ENCODE results near the gene SBF2. TPM values are rescaled to one million over a fixed set of nuclear protein-coding genes. Genes with fewer than 3 reads are reported as not detected.

The SBF2 gene
- total and polyA plus RNA-seq, 2 donors (not counting 3 experiments of a cell fraction or from before 2014, with no cell fraction given): 15.4 to 42.4 TPM

GRCh38 chr11:9752091-9752490 is 541.9 kb downstream of the SBF2 start:
- no peaks in the 10 kb centered on the region for H3K9me3 ChIP-seq (replicated peaks; ENCODE audit: control insufficient read depth, insufficient read depth, low read length)
- no peak overlapping the region for H3K4me3 ChIP-seq (replicated peaks in 1 of 3; ENCODE audit: insufficient read depth in 1 of 3, low read depth in 1 of 3, low read length in 3 of 3)
- TF ChIP-seq GATA2 (IDR thresholded peaks at IDR 0.05; ENCODE audit: insufficient read depth, insufficient read length, low read depth, low read length): no peak
- no peak for TF ChIP-seq MYC (IDR thresholded peaks at IDR 0.05; ENCODE audit: low read depth, low read length)
- no peak for TF ChIP-seq JUN (IDR thresholded peaks at IDR 0.05; ENCODE audit: borderline replicate concordance, insufficient read depth, insufficient read length, low read depth)
- no peak for TF ChIP-seq EZH2 (IDR thresholded peaks at IDR 0.05; ENCODE audit: borderline replicate concordance, low read depth, low read length, severe bottlenecking)
- TF ChIP-seq FOS (IDR thresholded peaks at IDR 0.05; ENCODE audit: borderline replicate concordance, insufficient read depth, low read length): no peak
- no peak for TF ChIP-seq POLR2A (IDR thresholded peaks at IDR 0.05; ENCODE audit: low read depth, low read length)
- TF ChIP-seq POLR2AphosphoS5 (IDR thresholded peaks at IDR 0.05; ENCODE audit: insufficient read depth, low read depth, low read length): no peak
- no peak for TF ChIP-seq MAX (IDR thresholded peaks at IDR 0.05; ENCODE audit: insufficient read depth, insufficient read length)
- TF ChIP-seq CTCF (IDR thresholded peaks at IDR 0.05; ENCODE audit: extremely low read depth in 1 of 2, insufficient read depth in 1 of 2, low read depth in 1 of 2, low read length in 2 of 2): no peak
- H3K9me1 ChIP-seq (replicated peaks; ENCODE audit: control insufficient read depth, extremely low read depth, insufficient read depth, low read length): no peaks in the 10 kb centered on the region
- peaks cover 30% of the 10 kb centered on the region for H3K4me1 ChIP-seq (ENCODE audit: control insufficient read depth, extremely low read depth, insufficient read depth, low read length)
- H3K79me2 ChIP-seq (ENCODE audit: control insufficient read depth, insufficient read depth, low read length): peaks cover 2% of the 10 kb centered on the region
- no peaks in the 10 kb centered on the region for H4K20me1 ChIP-seq (replicated peaks; ENCODE audit: control insufficient read depth, extremely low read depth, insufficient read depth, low read length)
- DNase-seq (ENCODE audit: low read depth, low spot score) (no peak), FAIRE-seq (no peak)
- no peaks in the 10 kb centered on the region for H3K27me3 ChIP-seq (ENCODE audit: control insufficient read depth in 2 of 2, insufficient read depth in 2 of 2, low read length in 2 of 2)
- no peak overlapping the region for H3K9ac ChIP-seq (replicated peaks; ENCODE audit: extremely low read depth, insufficient read depth, low read length)
- CTCF ChIA-PET: interaction anchor here (3.6 kb wide), 1 partner anchor 221 kb away, joined by 14 read pairs; no protein-coding TSS in a partner anchor
- H3K27ac ChIP-seq (ENCODE audit: insufficient read depth, low read depth, low read length): no peak overlapping the region
- H2AFZ ChIP-seq (ENCODE audit: low read depth, low read length): no peak overlapping the region
- peaks cover 21 to 23% of the 10 kb centered on the region in 2 experiments for H3K36me3 ChIP-seq (ENCODE audit: control insufficient read depth in 2 of 2, extremely low read depth in 1 of 2, insufficient read depth in 2 of 2, low read length in 2 of 2)
- dilution Hi-C loops (cut with MboI; ENCODE audit: extremely low pct_ligation_motif_present, low sequenced_read_pairs): no loop called here
- POLR2A ChIA-PET: no interaction called here
- intact Hi-C loops (cut with micrococcal nuclease): no loop called here
- H3K4me2 ChIP-seq (ENCODE audit: insufficient read depth, low read length): no peak overlapping the region
- no TSS peak for BruUV-seq (replicated peaks)
